HFFc6 (cell line): Measurements from ENCODE around the gene IMPG1. TPM values are rescaled to one million over a fixed set of nuclear protein-coding genes. Genes with fewer than 3 reads are reported as not detected.
A peak's percentile ranks its signal among the peaks of the same experiment; 100 is the strongest.

Source experiments
- DNase-seq: peaks from one replicate; pipeline ENCODE4 v3.0.0-alpha.2; 2018
- H3K27ac Mint-ChIP-seq: 2 replicates; pipeline ENCODE4 v1.8.0; 2020; ENCODE audit warnings: mild to moderate bottlenecking, mixed read lengths
- H3K27me3 Mint-ChIP-seq: 2 replicates; pipeline ENCODE4 v1.8.0; 2021; ENCODE audit warnings: mild to moderate bottlenecking, moderate library complexity, mixed read lengths; ENCODE audit not compliant: insufficient read depth
- H3K36me3 Mint-ChIP-seq: 2 replicates; pipeline ENCODE4 v1.8.0; 2021; ENCODE audit warnings: low read depth, mixed read lengths
- H3K4me1 Mint-ChIP-seq: 2 replicates; pipeline ENCODE4 v1.8.0; 2020; ENCODE audit warnings: low read depth, mixed read lengths
- H3K4me3 Mint-ChIP-seq: 2 replicates; pipeline ENCODE4 v1.8.0; 2020; ENCODE audit warnings: mild to moderate bottlenecking, moderate library complexity, mixed read lengths
- H3K9me3 Mint-ChIP-seq: 2 replicates; pipeline ENCODE4 v1.8.0; 2020; ENCODE audit warnings: mild to moderate bottlenecking, mixed read lengths
- total RNA-seq, 6 experiments: library from RNA; stranded (reverse); fragmentation: NEBNext Ultra II Directional; extraction: Animal tissue kit (Norgen Biotek cat#: 25700); gene quantifications; 2 replicates in 1 of 6; 3 replicates in 5 of 6; pipeline ENCODE4 v1.2.3, GENCODE V29; 2021
- TF ChIP-seq, protein P1 (sequence below): fragments of 200-600 bp; sonication (generic); IDR thresholded peaks from 2 replicates; pipeline ENCODE4 v1.5.0; 2021; ENCODE audit warnings: antibody characterized with exemption, mild to moderate bottlenecking

IMPG1 gene
- total RNA-seq, 6 experiments from 2014 or later: not detected

DNA sequence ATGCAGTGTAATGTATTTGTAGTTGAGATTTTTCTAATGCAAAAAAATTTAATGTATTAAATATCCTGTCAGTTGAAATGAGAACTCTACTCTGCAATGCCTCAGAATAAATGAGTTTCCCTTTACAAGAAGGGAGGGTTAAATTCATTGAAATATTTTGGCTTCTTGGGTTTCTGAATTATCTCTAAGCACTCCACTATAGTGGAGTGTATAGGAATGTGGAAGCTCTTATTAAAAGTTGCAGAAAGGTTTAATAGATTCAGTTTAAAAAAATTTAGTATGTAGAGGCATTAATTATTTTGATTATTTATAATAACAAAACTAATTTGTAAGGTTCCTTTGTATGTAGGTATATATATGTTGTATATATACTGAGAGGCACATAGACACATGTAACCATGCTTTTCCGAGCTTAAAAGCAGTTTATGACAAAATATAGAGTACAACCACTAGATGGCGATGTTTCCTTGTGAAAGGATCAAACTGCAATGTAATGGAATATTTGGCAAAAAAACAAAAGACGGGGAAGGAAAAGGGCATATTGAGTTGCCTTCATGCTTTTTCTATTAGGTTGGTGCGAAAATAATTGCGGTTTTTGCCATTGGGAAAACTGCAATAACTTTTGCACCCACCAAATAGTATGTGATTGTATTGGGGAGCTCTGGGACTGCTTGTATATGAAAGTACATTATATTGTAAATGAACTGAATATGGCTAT is 179.2 kb downstream of the IMPG1 start:
- H3K27ac Mint-ChIP-seq: no peak overlapping the region
- H3K4me3 Mint-ChIP-seq: no peak overlapping the region
- no peaks in the 10 kb centered on the region for H3K36me3 Mint-ChIP-seq
- DNase-seq: peak; percentile 77
- no peaks in the 10 kb centered on the region; the same call in 1 of the 2 replicates for H3K27me3 Mint-ChIP-seq
- H3K4me1 Mint-ChIP-seq: peaks cover 16% of the 10 kb centered on the region
- TF ChIP-seq, protein P1, sequence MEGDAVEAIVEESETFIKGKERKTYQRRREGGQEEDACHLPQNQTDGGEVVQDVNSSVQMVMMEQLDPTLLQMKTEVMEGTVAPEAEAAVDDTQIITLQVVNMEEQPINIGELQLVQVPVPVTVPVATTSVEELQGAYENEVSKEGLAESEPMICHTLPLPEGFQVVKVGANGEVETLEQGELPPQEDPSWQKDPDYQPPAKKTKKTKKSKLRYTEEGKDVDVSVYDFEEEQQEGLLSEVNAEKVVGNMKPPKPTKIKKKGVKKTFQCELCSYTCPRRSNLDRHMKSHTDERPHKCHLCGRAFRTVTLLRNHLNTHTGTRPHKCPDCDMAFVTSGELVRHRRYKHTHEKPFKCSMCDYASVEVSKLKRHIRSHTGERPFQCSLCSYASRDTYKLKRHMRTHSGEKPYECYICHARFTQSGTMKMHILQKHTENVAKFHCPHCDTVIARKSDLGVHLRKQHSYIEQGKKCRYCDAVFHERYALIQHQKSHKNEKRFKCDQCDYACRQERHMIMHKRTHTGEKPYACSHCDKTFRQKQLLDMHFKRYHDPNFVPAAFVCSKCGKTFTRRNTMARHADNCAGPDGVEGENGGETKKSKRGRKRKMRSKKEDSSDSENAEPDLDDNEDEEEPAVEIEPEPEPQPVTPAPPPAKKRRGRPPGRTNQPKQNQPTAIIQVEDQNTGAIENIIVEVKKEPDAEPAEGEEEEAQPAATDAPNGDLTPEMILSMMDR: peak; percentile 95
- H3K9me3 Mint-ChIP-seq: no peaks in the 10 kb centered on the region

DNA sequence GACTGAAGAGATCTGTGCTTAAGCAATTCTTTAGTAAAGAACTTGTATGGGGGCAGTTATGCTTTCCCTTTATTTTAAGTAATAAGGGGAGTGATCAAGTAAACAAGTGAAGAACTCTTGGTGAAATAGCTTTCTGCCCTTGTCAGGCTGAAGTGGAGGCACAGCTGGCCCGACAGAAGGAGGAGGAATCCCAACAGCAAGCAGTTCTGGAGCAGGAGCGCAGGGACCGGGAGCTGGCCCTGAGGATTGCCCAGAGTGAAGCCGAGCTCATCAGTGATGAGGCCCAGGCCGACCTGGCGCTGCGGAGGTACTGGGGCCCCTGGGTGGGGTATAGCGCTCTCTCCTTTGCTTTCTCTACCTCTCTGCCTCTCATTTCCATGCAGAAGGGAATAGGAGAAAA is 180.1 kb downstream of the IMPG1 start:
- H3K36me3 Mint-ChIP-seq: no peaks in the 10 kb centered on the region
- H3K4me1 Mint-ChIP-seq: peaks cover 16% of the 10 kb centered on the region
- no peaks in the 10 kb centered on the region for H3K9me3 Mint-ChIP-seq
- H3K4me3 Mint-ChIP-seq: no peak overlapping the region
- TF ChIP-seq, protein P1: no peak
- no peak for DNase-seq
- no peaks in the 10 kb centered on the region; the same call in 1 of the 2 replicates for H3K27me3 Mint-ChIP-seq
- no peak overlapping the region for H3K27ac Mint-ChIP-seq

DNA sequence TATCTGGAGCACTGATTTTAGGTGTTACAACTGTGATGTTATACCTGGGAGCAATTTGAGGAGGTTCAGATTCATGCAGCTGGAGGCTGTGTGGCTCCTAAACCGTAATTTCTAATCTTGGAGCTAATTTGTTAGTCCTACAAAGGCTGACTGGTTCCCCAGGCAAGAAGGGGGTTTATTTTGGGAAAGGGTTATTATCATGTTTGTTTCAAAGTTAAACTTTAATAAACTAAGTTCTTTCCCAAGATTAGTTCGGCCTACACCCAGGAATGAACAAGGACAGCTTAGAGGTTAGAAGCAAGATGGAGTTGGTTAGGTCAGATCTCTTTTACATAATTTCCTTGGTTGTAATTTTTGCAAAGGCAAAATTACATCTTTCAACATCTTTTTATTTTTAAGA is 187.6 kb downstream of the IMPG1 start:
- H3K36me3 Mint-ChIP-seq: no peaks in the 10 kb centered on the region
- peaks cover 19% of the 10 kb centered on the region for H3K4me1 Mint-ChIP-seq
- H3K4me3 Mint-ChIP-seq: no peak overlapping the region
- no peak for DNase-seq
- H3K27me3 Mint-ChIP-seq: no peaks in the 10 kb centered on the region
- no peaks in the 10 kb centered on the region for H3K9me3 Mint-ChIP-seq
- TF ChIP-seq, protein P1: no peak
- H3K27ac Mint-ChIP-seq: no peak overlapping the region

DNA sequence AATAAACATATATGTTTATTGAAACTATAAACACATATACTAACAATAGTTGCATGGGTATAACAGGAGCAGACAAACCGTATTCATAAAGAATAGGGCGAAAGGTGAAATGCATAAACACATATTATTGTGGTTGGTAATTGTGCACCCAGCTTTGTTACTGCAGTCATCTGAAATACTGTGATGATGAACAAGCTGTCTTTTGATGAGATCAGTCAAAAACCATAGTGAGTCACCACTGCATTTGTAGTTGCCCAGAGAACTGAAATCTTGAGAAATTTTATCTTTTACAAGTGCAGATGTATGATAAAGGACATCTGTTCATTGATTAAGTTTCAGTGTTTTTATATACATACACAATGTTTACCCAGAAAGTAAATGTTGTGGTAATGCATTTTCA is 189.7 kb downstream of the IMPG1 start:
- H3K9me3 Mint-ChIP-seq: no peaks in the 10 kb centered on the region
- H3K36me3 Mint-ChIP-seq: no peaks in the 10 kb centered on the region
- H3K4me3 Mint-ChIP-seq: no peak overlapping the region
- H3K4me1 Mint-ChIP-seq: peaks cover 19% of the 10 kb centered on the region
- peak; percentile 57 for DNase-seq
- H3K27ac Mint-ChIP-seq: no peak overlapping the region
- TF ChIP-seq, protein P1: no peak
- no peaks in the 10 kb centered on the region for H3K27me3 Mint-ChIP-seq

DNA sequence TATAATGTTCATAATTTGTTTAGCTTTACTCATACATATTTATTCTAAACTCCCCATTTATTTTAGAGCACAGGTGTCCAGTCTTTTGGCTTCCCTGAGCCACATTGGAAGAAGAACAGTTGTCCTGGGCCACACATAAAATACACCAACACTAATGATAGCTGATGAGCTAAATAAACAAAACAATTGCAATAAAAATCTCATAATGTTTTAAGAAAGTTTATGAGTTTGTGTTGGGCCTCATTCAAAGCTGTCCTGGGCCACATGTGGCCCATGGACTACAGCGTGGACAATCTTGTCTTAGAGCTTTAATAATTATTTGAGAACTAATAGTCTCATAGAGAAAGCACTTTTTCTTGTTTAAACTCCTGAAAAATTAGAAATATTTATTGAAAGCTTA is 192.2 kb downstream of the IMPG1 start:
- no peak for DNase-seq
- peaks cover 24% of the 10 kb centered on the region for H3K4me1 Mint-ChIP-seq
- no peaks in the 10 kb centered on the region for H3K36me3 Mint-ChIP-seq
- H3K27me3 Mint-ChIP-seq: no peaks in the 10 kb centered on the region; the same call in 1 of the 2 replicates
- H3K9me3 Mint-ChIP-seq: no peaks in the 10 kb centered on the region
- no peak overlapping the region for H3K4me3 Mint-ChIP-seq
- H3K27ac Mint-ChIP-seq: no peak overlapping the region
- TF ChIP-seq, protein P1: no peak
